ENCODE results near the gene GART. TPM values are rescaled to one million over a fixed set of nuclear protein-coding genes. Genes with fewer than 3 reads are reported as not detected.

Gene GART
- total RNA-seq, 1 donor from 2014 or later: 103 TPM

DNA sequence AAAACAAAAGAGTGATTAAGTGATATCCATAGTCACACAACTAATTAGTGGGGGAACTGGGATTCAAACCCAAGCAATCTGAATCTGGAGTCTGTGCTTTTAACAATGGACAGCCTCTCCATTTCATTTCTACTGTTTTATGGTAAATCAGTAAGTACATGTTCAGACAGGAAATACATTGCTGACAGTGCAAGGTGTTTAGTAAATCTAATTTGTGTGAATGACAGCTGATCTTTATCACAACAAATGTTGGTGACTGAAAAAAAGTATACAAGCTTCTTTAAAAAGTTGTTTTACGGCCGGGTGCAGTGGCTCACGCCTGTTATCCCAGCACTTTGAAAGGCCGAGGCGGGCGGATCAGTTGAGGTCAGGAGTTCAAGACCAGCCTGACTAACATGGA is 26.0 kb upstream of the GART start:
- Histone ChIP-seq H3K36me3 (ENCODE audit: control insufficient read depth, insufficient read depth, low read length) (peaks cover 11% of the 10 kb centered on the region), H3K4me3 (ENCODE audit: low read depth, low read length) (no peak overlapping the region), H3K27me3 (ENCODE audit: control insufficient read depth, insufficient read depth, low read length) (no peaks in the 10 kb centered on the region)
- DNase-seq (ENCODE audit: low read depth) (no peak), FAIRE-seq (no peak)
- TF ChIP-seq, protein P1, sequence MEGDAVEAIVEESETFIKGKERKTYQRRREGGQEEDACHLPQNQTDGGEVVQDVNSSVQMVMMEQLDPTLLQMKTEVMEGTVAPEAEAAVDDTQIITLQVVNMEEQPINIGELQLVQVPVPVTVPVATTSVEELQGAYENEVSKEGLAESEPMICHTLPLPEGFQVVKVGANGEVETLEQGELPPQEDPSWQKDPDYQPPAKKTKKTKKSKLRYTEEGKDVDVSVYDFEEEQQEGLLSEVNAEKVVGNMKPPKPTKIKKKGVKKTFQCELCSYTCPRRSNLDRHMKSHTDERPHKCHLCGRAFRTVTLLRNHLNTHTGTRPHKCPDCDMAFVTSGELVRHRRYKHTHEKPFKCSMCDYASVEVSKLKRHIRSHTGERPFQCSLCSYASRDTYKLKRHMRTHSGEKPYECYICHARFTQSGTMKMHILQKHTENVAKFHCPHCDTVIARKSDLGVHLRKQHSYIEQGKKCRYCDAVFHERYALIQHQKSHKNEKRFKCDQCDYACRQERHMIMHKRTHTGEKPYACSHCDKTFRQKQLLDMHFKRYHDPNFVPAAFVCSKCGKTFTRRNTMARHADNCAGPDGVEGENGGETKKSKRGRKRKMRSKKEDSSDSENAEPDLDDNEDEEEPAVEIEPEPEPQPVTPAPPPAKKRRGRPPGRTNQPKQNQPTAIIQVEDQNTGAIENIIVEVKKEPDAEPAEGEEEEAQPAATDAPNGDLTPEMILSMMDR (IDR thresholded peaks at IDR 0.05; ENCODE audit: insufficient read depth, low read length, severe bottlenecking): no peak

DNA sequence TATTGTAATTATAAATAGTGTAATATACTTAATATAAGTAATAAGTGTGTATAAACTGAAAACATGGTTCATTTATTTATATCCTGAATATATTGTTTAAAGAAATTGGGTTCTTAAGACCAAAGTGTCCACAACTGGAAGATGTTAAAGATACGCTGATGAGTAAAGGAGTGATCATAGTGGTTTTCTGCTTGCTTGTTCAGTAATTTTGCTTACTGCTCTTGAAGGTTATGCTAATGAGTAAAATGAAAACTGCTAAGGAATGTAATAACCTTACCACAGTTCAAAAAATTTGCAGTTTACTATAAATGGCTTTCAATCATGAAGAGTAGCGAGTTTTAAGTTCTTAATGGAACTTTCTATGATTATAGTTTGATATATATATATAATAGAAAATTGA is 24.6 kb upstream of the GART start:
- H3K27me3 ChIP-seq (ENCODE audit: control insufficient read depth, insufficient read depth, low read length): no peaks in the 10 kb centered on the region
- TF ChIP-seq, protein P1 (IDR thresholded peaks at IDR 0.05; ENCODE audit: insufficient read depth, low read length, severe bottlenecking): no peak
- DNase-seq (ENCODE audit: low read depth) (no peak), FAIRE-seq (no peak)
- H3K36me3 ChIP-seq (ENCODE audit: control insufficient read depth, insufficient read depth, low read length): peaks cover 8% of the 10 kb centered on the region
- H3K4me3 ChIP-seq (ENCODE audit: low read depth, low read length): no peak overlapping the region

- no peak for FAIRE-seq
- peaks cover 15% of the 10 kb centered on the region for H3K36me3 ChIP-seq (ENCODE audit: control insufficient read depth, insufficient read depth, low read length)
- TF ChIP-seq, protein P1 (IDR thresholded peaks at IDR 0.05; ENCODE audit: insufficient read depth, low read length, severe bottlenecking): no peak
Observed at GRCh38 chr21:33562389-33562788, 20.5 kb upstream of the GART start.

DNA sequence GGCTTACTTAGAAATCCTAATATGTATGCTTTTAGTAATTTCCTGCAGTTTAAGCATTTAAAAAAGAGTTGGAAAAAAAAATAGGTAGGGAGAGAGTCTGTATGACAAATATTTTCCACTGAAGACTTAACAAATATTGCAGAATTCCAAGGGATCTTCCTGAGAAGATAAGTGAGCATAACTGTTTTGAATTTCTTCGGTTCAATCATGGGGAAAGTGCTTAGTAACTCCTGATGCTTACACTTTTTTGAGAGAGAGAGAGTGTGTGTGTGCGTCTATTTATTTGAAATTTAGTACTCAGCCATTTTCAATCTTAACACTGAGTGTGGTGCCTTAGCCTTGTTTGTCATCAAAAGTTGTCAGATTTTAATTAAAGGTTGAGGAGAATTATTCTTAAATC is 19.5 kb upstream of the GART start:
- peaks cover 18% of the 10 kb centered on the region for H3K36me3 ChIP-seq (ENCODE audit: control insufficient read depth, insufficient read depth, low read length)
- no peak overlapping the region for H3K4me3 ChIP-seq (ENCODE audit: low read depth, low read length)
- TF ChIP-seq, protein P1 (IDR thresholded peaks at IDR 0.05; ENCODE audit: insufficient read depth, low read length, severe bottlenecking): no peak
- DNase-seq (ENCODE audit: low read depth): no peak
- no peaks in the 10 kb centered on the region for H3K27me3 ChIP-seq (ENCODE audit: control insufficient read depth, insufficient read depth, low read length)
- no peak for FAIRE-seq

More at GRCh38 chr21:33562389-33562788, 20.5 kb upstream of the GART start:
- no peak for DNase-seq (ENCODE audit: low read depth)
- no peaks in the 10 kb centered on the region for H3K27me3 ChIP-seq (ENCODE audit: control insufficient read depth, insufficient read depth, low read length)
- H3K4me3 ChIP-seq (ENCODE audit: low read depth, low read length): no peak overlapping the region

GRCh38 chr21:33560965-33561364 is 19.0 kb upstream of the GART start:
- DNase-seq (ENCODE audit: low read depth): no peak
- no peak for FAIRE-seq
- Histone ChIP-seq H3K36me3 (ENCODE audit: control insufficient read depth, insufficient read depth, low read length) (peaks cover 18% of the 10 kb centered on the region), H3K27me3 (ENCODE audit: control insufficient read depth, insufficient read depth, low read length) (no peaks in the 10 kb centered on the region), H3K4me3 (ENCODE audit: low read depth, low read length) (no peak overlapping the region)
- TF ChIP-seq, protein P1 (IDR thresholded peaks at IDR 0.05; ENCODE audit: insufficient read depth, low read length, severe bottlenecking): no peak

DNA sequence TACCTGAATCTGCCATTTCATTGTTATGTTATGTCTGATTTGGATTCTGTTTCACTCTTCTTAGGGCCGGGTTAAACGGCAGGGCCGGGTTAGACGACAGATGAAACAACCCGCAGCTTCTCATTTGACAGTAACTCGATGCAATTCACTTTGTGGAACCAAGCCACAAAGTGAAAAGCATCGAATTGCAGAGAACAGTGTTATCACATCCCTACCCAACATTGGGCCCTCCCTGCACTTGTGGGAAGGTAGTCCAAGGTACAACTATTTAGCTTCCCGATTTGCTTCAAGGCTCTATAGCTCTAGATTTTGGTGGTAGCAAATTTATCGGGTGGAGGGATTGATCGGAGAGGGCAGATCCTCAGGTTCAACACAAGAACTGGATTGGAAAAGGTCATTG is 17.9 kb upstream of the GART start:
- FAIRE-seq (no peak), DNase-seq (ENCODE audit: low read depth) (no peak)
- Histone ChIP-seq H3K27me3 (ENCODE audit: control insufficient read depth, insufficient read depth, low read length) (no peaks in the 10 kb centered on the region), H3K4me3 (ENCODE audit: low read depth, low read length) (no peak overlapping the region), H3K36me3 (ENCODE audit: control insufficient read depth, insufficient read depth, low read length) (peaks cover 19% of the 10 kb centered on the region)
- TF ChIP-seq, protein P1 (IDR thresholded peaks at IDR 0.05; ENCODE audit: insufficient read depth, low read length, severe bottlenecking): no peak
